HG03521 (cell line): Measurements from ENCODE around the gene DLGAP1.

Experiments
- ATAC-seq: cut with Tn5 transposase; IDR thresholded peaks from one replicate; pipeline ENCODE4 v1.9.1; 2021; ENCODE audit warnings: mild to moderate bottlenecking, moderate library complexity; ENCODE audit not compliant: unreplicated experiment

Gene DLGAP1

DNA sequence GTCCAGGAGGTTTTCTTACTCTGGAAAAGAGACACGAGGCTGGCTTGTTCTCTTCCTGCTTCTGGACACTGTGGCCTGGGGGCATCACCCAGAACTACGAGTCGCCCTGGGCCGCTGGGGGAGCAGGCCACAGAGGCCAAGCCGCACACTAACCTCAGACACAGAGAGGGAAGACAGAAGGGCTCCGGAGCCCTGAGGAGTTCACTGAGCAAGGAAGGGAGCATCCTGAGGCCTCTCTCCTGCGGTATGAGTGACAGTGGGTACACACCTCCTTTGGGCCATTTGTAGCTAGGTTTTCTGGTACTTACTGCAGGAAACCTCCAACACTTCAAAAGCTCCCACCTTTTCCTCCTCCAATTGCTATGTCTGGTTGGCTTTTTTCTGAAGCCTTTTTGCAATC, 494.1 kb downstream of the DLGAP1 start:
- ATAC-seq, result no peak

DNA sequence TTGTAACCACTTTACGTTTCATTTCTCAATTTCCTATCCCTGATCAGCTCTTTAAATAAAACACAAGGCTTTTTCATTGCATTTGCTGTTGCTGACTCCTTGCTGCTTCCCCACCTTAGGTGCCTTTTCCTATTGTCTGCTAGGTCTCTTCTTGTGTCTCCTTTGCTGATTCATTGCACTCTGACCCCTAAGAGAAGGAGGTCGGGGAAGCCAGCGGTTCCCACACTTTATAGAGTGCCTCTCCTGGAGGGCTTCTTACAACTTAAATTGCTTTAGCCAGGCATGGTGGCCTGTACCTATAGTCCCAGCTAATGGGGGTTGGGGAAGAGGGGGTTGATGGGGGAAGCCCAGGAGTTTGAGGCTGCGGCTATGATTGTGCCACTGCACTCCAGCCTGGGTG, 495.0 kb downstream of the DLGAP1 start:
- ATAC-seq, result no peak

DNA sequence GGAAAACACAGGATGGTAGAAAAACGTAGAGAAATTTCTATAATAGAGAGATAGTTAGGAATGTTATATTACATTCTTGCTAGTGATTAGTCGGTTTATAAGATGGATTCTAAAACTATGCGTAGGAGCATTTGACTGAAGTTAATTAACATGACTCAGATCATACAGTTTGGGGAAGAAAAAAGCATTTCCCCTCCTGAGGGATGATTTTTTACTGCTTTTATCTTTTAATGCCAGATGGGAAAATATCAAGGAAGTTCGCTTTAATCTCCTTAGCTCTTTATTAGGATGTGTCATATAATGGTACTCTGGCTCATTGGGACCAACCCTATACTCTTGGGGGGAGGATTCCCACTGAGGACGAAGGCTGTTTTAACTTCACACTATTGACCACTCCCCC, 503.1 kb downstream of the DLGAP1 start:
- ATAC-seq, result no peak

DNA sequence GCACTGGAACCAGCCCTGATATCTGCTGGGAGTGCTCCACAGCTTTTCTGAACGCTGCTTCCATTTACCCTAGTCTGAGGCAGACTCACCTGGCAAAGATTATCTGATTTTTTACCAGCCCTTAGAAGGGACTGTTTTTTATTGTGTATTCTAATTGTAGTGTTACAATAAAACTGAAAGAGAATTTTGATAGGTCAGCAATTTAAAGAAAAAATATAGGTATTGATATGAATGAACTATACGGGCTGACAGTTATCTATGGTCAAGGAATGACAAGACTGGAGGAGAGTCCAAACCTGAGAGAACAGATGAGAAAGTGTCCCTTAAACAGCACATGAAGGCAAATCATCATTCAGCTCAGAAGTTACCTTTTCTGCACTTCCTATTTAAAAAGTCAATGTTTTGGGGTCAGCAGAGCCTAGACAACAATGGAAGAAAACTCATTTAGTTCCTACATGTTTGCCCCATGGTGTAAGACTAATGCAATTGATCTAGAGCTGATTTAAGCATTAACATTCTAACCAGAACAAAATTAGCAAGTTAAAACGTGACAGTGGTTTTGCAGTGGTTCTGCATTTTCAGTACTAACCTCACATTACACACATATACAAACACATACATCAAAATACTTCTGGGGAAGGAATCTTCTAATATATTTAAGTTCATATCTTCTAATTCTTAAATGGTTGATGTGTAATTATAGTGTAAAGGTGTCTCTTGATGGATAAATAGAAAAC, 504.3 kb downstream of the DLGAP1 start:
- no peak for ATAC-seq

DNA sequence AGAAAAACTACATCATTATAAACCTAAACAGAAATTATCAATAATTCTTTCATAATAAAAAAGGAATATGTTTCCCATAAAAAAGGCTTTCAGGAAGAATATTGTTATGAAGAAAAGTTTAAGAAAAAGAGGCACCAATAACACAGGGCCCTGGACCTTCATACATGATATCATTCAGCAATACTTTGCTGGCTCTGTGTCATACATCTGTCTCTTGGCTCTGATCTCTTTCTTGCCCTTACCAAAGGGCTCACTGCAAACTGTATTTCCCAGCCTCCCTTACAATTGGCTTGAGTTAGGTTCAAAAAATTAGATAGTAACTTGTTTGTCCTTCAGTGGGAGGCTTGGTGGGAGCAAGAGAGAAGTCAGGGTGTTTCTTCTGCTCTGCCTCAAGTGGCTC, 506.1 kb downstream of the DLGAP1 start:
- ATAC-seq, result no peak

DNA sequence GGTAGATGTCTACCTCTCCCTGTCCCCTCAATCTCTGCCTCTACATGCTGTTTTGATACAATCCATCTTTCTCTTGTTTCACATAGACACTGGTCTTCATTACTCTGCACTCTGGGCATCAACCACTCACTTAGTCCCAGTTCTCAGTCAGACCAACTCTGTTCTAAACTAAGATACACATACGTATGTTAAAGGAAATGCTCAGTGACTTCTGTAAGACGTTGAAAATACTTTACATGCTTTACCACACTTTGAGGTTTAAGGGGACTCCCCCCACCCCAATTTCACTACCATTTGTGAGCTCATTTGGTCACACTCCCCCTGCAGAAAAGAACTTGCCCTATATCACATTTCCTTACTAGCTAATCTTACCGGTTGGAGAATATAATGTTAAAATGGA, 507.7 kb downstream of the DLGAP1 start:
- no peak for ATAC-seq

DNA sequence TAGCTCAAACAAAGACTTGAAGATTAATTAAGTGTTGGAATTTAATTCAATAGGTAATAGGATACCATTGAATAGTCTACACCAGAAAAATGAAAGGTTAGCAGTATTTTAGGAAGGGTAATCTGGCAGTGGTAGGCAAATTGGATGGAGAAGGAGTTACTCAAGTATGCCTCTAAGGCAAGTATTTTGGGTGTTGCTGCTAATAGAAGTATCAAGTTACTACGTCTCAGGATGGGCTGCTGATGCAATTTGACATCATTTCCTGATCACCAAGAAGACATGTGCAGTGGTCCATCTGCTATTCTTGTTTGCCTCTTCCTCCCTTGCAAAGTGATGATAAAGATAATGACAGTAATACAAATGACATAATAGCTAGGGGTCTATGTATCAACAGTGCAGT, 519.8 kb downstream of the DLGAP1 start:
- no peak for ATAC-seq

DNA sequence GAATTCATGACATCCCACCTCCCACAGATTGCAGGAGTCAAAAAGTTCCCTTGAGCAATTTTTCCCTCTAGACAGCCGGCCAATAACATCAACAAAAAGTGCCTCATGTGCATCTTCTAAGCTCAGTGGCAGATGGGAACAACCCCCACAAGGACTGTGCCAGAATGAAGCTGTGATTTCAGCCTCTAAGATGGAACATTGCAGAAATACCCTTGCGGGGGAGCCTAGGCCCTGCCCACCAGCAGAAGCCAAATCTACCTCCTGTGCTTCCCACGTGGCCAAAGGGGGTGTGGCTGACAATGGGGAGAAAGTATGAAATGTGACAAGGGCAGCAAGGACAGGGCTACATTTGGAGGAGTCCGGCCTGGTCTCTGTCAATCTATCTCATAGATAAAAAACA, 522.8 kb downstream of the DLGAP1 start:
- no peak for ATAC-seq

DNA sequence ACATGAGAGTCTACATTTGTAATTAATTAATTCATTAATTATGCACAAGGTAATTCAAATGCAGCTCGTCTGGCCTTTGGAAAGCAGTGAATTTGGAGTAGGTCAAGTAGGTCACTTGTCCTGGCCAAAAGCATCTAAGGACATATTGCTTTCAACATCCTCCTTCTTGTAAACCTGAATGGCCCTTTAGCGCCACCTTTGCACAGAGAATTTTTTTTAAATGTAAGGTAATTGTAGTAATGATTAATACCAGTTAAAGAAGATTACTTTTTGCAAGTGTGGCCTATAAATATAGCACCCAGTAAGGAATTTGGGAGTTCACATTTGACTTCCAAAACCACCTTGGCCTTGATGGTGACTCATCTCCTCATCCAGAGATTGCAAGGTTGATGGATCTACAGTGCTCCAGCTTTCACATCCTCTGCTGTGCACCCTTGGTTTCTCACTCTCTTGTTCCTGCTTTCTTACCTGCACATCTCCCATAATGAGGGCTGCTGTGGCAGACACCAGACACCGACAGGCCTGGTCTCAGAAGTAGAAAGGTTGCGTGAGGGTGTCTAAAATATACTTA, 523.5 kb downstream of the DLGAP1 start:
- ATAC-seq, result no peak

DNA sequence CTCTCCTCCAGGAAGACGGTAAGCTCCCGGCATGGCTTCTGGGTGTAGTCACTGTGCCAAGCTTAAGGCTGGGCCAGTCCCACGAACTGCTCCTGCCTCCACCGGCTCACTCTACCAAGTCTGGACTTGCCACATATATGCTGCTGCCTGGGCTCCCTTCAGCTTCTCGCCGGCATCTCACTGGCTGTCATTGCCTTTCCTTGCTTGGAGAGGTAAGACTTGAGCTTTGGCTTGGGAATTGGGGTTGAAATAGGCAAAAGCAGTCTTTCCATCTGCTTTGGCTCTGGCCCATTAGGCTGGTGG, 524.1 kb downstream of the DLGAP1 start:
- ATAC-seq, result no peak

DNA sequence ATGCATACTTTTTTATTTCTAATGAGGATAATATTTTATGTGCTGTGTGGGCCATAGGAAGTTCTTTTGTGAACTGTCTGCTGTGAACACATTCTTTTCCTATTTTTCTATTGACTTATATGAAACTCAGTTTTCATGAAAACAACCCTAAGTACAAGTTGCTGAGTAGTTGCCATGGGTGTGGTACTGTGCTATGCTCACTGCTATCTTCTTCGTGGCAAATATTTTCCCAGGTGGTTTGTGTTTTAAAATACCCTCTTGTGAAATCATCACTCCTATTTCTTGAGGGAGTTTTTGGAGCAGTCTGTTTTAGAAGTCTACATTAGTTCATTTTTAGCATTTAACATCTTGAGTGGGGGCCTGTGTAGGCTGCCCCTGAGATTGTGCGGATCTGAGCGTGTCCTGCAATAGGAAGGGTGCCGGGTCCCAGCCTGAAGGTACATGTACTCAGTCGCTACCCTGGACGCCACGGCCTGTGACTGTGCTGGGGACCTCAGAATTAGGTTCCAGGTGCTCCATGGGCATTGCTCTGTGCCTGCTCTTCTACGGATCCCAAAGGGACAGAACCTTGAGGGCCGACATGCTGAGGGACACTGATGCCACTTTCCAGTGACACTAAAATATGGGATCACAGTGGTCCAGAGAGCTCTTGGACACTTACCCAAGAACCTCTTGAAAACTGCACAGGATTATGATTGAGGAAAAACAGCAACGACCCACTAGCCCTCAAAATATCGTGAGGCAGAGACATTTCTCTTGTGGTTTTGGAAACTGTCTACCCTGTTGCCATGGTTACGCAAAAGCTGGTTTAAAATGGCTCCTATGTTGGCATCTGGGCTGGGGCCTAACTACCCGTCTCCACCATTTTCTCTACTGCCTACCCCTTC, 524.7 kb downstream of the DLGAP1 start:
- no peak for ATAC-seq

DNA sequence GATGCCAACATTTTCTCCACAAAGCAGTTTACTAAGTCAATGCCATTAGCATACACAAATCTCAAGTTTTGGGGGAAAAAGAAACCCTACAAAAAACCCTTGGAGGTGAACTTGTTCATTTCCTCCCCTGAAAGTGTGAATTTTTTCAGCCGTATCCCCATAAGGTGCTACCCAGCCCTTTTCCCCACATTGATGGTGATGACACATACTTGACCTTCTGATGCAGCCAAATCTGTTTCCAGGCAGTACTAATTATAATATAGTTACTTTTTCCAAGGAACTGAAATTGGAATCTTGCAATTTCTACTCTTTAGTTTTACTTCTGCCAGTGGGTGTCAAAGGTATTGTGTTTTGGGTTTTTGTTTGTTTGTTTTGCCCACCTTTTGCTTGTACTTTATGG, 530.7 kb downstream of the DLGAP1 start:
- ATAC-seq, result no peak

DNA sequence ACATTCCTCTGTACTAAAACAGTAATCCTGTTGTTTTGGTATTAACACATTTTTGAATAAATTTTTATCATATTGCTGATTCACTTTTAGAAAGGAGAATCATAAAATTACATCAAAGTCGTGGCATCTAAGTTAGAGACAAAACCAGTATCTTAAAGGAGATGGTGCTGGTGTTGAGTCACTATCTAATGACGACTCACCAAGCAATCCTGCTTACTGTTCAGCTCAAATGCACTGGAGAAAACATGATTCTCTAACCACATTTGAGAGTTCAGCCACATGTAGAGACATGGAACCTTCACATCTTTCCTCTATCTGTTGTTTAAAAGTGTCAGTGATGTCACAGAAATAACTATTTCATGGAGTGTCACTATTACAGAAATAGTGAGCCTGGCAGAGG, 531.4 kb downstream of the DLGAP1 start:
- no peak for ATAC-seq

DNA sequence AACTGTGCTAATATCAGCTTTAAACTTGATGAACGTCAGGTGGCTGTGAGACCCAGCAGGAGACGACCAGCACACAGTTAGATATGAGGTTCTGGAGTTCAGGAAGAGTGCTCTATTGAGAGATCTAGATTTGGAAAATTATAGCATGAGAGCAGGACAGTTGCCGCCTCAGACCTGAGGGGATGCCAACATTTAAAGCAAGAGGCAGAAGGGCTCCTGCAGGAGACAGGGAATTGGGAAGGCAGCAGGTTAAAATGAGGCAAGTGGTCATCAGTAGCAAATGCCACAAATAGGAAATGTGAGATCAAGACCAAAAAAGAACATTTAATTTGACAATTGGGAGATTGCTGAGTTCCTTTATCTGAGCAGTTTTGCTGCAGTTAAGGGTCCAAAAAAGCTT, 533.3 kb downstream of the DLGAP1 start:
- no peak for ATAC-seq

DNA sequence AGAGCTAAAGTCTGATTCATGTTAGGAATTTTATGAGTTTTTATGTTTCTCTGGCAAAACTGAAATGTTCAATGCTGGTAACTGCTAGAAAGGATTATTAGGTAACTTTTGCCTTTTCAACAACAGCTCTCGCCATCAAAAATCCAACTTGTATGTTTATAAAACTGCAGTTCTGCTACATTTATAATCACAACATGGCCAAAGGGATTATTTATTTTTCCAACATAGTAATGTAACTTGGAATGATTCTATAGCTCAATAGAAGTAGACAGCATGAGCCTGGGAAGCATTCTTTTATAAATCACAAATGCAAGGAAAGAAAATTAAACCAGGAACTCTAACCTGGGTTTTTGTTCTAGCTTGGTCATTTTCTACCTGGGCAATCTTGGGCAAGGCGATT, 534.3 kb downstream of the DLGAP1 start:
- no peak for ATAC-seq

DNA sequence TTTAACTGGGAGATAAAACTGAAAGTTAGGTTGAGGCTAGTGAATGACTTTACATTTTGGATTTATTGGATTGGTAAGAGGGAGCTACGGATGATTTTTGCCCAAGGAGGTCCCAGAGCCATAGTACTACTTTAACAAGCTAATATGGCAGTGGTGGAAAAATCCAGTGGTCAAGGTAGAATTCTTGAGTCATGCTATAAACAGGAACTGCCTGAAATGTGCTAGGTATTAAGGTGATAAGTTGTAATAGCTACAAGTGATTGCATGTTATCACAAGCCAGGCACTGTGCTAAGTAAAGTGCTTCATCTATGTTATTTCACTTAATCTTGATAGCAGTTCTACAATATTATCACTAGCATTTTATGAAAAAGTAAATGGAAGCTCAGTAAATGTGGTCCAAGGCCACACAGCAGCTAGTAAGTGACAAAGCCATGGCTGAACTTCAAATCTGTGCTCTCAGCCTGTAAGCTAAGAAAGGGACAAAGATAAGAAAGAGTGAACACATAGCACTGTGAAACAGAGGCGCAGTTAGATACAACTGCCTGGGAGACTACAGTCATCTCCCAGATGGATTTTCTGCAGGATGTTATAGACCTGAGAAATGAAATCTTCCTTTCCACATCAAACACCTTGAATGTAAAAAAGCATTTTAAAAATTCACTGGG, 535.6 kb downstream of the DLGAP1 start:
- ATAC-seq, result no peak

DNA sequence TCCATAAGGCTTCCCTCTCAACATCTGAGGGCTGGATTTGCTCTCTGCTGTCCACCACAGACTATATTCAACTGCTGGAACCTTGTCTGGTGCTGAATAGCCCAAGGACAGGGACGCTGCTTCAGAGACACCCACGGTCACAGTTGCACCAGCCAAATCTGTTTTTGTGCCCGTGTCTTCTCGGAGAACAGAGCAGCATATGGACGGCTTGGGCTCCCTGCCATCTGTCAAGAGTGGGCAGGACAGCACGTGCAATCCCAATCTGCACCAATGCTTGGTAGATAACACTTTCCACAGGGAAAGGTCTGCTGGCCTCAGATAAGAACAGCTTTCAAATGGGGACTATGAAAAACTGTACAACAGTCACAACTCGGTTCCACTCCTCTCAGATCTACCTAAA, 539.0 kb downstream of the DLGAP1 start:
- no peak for ATAC-seq

DNA sequence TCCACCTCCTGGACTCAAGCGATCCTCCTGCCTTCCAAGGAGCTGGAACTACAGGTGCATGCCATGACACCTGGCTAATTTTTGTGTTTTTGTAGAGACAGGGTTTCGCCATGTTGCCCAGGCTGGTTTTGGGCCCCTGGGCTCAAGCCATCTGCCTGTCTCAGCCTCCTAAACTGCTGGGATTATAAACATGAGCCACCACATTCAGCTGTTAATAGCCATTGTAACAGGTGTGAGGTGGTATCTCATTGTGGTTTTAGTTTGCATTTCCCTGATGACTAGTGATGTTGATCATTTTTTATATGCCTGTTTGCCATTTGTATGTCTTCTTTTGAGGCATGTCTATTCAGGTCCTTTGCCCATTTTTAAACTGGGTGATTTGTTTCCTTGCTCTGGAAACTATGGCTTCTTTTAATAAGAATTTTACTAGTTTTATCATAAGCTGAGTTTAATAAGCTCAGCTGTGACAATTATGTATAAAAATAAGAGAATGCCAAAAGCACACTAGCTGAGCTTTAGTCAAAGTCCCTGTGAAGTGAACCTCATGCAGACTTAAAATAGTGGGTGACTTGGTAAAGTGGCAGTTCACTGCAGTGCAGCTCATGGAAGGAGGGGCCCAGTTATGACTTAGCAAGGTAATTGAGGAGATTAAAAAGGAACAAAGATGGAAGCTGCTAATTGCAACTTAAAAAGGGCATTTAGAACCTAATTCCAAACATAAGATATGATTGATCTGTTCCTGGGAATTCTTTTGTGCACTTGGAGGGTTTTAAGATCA, 540.1 kb downstream of the DLGAP1 start:
- ATAC-seq, result no peak

DNA sequence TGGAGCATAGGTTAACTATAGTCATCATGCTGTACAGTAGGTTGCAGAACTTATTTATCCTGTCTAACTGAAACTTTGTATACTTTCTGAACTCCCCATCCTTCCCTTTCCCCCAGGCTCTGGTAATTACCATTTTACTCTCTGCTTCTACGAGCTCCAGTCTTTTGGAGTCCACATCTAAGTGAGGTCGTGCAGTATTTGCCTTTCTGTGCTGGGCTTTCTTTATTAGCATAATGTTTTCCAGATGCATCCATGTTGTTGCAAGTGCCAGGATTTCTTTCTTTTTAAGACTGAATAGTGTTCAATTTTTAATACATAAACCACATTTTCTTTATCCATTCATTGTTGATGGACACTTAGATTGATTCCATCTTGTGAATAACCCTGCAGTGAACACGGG, 541.0 kb downstream of the DLGAP1 start:
- no peak for ATAC-seq

DNA sequence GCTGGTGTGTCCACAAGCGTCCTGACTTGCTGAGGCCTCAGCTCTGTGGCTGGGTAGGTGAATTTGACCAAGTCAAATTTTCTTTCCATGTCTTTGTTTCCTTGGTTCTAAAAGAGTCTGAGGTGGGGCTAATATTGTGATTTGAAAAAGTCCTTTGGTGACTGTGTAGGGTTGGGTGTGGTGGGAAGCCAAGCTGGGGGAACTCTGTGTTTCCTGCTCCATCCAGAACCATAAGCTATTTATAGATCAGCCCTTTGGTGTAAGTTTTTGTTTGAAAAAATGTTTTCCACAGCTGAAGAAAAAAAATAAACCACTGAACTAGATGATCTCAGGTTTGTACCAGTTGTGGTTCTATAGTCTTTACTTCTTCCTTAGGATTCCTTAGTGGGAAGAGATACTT, 542.4 kb downstream of the DLGAP1 start:
- ATAC-seq, result no peak

DNA sequence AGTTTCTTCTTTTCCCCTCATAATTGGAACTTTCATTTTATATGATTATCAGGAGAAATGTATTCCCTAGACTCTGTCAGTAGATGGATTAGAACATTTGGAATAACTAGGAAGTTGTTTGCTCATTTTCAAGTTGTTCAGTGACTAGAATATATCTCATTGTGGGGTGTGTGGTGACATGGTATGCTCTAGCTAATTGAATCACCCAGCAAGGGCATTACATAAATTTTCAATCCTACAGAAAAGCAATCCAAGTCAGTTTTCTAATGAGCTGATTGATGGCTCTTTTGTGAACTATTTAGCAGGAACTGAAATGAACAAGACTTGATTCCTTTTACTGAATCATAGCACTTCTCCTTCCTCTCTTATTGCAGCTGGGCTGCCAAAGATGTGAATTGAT, 543.7 kb downstream of the DLGAP1 start:
- no peak for ATAC-seq
